NCI-H2107 treated with DMSO at 0.1 percent for 48 hours (cell line): Measurements from ENCODE around the gene TNS1.

ENCODE experiments used
- DNase-seq: peaks from one replicate; lab custom pipeline; 2025; ENCODE audit not compliant: unreplicated experiment; lab: John Stamatoyannopoulos, UW

TNS1 gene

DNA sequence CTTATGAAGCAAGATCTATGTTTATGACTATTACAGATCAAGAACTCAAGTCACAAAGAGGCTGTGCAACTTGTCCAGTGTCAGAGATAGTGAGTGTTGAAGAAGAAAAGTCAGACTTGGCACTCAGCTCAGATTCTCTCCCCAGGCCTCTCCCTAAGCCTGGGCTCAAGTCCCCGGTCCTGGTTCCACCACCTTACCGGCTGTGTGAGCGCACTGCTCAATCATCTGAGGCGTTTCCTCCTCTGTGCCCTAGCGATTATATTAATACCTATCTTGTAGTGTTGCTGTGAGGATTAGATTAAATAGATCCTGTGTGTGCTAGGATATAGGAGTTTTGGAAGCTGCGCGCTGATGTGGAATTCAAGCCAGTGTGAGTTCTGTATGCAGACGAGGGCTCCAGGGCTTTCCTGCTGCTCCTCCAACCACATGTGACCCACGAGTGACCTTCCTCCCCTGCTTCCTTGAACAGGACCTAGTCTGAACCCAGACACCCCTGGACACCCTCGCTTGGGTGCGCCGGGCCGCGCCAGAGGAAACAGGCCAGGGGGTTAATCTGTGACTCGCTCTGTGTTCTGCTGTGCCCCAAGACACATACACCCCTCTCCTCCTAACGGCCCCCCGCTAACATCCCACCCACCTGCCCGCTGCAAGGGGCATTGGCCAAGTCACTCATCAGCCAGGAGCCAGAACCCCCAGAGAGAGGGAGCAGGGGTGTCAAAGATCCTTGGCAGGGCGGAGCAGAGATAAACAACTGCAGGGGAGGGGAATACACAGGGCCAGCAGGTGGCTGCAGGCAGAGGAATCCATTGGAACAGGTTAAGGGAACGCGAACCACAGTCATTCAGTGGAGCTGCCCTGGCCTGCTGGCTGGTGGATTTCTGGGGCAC is 38.3 kb downstream of the TNS1 start:
- peak; percentile 62 for DNase-seq

DNA sequence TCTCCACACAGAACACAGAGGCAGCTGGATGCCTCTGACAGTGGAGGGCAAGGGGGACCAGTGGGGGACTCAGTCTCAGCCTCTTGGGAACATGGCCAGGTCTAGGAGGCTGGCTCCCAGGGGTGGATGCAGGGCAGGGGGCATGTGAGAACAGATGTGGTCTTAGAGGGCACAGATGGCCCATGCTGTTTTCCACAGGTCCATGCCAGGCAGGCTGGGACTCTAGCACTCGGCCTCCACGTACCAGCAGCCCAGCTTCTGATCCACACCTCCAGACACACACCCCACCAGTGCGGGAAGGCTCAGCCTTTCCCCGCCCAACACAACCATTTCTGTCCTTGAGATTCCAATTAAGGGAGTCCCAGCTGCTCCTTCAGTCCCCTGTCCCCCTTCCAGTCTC is 42.4 kb downstream of the TNS1 start:
- no peak for DNase-seq

DNA sequence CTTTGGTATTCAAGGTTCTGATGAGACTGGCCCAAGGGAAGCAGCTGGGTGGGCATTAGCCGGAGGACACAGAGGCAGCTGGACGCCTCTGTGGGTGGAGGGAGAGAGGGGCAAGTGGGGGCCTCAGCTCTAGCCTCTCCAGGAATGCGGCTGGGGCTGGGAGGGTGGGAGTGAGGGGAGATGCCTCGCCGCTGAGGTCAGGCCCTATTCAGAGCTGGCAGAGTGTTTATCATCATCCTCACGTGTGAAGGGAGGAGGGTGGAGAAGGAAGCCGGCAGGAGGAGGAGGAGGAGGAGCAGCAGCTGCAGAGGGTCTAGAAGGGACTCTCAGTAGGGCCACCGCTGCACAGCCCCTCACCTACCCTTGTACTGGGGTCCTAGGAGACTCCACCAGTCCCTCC is 43.1 kb downstream of the TNS1 start:
- DNase-seq, result no peak

DNA sequence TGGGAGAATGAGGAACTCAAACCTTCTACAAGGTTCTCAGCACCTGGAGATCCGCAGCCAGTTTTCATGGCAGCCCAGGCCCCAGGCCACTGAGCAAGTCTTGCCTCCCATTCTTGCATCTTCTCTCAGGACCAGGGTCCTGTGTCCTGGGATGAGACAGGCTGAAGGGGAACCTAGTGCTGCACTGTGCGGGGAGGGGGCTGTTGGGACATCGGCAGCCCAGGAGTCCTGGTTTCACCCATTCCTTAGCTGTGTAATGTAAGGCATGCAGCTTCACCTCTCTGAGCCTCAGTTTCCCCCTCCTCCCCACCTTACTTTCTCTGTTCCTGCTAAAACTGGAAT is 43.9 kb downstream of the TNS1 start:
- DNase-seq, result no peak

DNA sequence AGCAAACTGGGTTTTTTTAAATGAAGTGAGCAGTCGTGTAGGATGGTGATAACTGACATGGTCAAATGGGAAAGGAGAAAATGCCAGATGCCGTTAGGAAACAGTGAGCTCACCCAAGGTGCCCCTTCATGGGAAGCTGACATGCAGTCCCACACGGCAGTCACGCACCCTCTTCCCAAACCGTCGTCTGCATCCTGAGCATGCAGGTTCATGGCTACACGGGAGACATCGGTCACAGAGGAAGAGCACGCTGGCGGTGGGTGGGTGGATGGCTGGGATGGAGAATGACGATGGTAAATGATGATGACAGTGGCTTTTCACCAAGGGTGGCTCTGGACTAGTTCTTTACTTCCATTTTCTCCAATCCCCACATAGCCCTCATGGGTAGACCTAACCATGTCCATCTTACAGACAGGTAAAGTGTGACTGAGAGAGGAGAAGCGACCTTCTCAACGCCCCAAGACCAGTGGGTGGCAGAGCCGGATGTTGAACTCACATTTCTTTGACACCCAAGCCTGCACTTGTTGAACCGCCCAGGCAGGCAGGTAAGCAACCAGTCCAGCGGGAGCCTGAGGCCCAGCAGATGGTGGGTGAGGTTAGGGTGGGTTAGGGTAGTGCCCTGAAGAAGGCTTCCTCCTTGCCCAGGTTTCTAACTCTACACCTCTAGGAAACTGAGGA is 44.5 kb downstream of the TNS1 start:
- no peak for DNase-seq

DNA sequence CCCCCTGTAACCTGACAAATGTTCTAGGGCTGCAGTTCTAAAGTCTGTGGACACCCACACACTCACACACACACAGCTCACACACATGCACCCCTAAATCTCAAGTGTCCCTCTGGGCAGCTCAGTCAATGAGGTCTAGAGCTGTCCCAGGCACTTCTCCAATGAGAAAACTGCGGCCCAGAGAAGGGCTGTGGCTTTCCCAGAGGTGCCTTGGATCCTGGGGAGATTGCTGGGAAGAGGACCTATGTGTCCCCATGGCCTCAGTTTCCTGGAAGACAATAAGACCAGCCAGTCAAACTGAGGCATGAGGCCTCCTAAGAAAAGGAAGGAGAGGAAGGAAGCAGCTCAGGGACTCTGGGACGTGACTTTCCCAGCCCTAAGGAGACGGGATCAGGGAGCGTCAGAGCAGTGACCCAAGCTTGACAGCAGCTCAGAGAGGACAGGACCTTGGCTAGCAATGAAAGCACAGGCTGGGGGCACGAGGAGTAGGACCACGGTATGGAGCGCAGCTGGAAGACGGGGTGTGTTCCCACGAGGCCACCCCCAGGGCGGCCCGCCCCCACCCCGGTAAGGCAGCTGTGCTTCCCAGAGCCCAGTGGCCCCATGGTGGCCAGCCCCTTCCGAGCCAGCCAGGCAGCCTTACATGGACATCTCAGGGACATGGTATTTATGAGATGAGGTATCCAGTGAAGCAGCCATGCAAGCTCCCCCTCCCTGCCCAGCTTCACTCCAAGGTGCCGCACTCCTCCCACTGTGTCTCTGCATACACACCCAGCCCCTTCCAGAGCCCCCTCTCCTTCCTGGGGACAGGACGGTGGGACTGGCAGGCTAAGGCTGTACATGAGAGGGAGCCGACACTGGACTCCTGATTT is 46.0 kb downstream of the TNS1 start:
- no peak for DNase-seq

DNA sequence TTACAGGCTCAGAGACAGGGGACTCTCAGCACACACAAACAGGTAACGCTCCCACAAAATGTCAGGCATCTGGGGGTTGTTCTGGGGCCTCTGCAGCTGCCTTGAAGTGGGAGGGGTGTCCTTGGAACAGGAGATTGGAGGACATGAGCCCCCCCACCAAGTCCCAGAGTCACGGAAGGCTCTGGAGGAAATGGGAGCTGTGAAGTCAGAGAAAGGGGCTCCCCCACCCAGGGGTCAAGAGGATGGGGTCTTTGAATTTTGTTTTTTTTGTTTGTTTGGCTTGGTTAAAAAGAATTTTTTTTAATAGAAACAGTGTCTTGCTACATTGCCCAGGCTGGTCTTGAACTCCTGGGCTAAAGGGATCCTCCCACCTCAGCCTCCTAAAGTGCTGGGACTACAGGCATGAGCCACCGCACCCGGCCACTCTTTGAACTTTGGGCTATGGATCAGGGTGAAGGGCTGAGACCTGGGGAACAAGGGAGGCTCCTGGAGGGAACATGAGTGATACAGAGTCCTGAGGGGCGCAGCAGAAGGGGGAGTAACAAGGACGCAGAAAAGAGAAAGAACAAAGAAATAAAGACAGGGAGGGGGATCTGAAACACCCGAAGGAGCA is 46.8 kb downstream of the TNS1 start:
- no peak for DNase-seq

DNA sequence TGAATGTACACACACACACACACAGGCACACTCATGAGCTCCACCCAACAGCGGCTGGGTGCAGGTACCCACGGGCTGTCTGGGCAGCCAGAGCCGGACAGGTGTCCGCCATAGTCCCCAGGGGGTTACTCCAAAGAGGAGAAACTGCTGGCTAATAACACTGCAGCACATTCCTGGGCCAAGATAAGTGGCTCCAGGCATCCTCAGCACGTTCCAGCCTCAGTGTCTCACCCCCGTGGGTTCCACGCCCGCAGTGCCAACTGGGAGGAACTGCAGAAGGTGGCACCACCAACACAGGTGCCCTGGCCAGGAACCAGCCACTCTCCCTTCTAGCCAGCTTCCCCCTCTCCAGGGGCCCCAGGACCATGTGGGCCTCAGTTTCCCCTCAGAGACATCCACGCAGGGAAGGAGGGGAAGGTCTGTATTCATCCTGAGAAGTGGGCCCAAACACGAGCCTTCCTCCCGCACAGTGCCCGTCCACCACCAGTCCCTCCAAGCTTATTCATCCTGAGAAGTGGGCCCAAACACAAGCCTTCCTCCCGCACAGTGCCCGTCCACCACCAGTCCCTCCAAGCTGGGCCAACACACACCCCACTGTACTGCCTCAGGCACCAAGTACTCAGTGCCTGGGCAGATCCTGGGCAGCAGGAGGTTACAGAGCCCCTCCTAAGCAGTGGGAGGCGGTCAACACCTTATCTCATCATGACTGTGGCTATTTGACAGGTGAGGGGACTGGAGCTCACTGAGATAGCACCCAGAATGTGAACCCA is 47.6 kb downstream of the TNS1 start:
- no peak for DNase-seq

DNA sequence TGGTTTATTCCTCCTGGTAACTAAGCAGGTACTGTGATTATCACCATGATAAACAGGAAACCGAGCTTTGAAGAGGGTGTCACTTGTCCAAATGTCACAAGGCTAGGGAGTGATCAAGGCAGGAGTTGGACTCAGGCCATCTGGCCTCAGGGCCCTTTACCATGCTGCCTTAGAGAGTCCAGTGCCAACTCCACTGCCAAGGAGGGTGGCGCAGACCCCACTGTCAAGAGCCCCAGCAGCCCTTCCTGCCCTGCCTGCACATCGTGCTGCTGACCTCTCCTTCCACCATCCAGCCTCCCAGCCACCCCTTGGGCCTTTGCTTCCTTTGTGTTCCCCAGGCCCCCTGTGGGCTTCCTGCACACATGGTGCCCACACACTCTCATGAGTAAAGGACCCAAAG is 48.3 kb downstream of the TNS1 start:
- DNase-seq, result no peak

DNA sequence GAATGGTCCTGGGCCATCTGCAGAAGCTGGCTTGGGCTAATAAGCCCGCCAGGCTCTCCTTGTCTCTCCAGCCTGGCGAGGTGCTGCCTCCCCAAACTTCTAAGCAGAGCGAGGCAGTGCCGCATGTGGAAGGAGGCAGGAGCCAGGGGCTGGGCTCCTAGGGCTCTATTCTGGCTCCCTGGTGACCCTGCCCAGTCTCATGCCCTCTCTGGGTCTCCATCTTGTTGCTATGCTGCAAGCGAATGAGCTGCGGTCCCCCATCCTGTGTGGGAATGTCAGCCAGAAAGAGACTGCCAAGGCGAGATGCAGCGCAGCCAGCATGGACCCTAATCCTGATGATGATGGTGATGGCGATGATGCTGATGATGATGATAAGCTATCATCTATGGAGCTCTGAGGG is 48.7 kb downstream of the TNS1 start:
- DNase-seq, result no peak

DNA sequence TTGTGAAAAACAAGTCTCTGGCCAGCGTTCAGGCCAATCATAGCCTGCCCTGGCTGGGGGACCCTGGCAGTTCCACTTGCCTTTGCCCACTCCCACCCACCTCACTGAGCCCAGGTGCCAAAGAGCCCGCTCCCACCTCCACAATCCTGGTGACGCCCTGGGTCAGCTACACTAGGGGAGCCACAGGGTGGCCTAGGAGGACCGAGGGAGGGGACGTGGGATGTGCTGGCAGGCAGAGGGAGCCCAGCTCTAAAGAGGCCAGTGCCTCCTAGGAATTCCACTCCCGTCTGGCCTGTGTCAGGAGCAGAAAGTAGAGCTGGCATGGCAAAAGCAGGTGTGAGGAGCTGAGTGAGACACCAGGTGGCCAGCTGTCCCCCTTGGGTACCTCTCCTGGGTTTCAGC is 49.3 kb downstream of the TNS1 start:
- DNase-seq, result no peak

DNA sequence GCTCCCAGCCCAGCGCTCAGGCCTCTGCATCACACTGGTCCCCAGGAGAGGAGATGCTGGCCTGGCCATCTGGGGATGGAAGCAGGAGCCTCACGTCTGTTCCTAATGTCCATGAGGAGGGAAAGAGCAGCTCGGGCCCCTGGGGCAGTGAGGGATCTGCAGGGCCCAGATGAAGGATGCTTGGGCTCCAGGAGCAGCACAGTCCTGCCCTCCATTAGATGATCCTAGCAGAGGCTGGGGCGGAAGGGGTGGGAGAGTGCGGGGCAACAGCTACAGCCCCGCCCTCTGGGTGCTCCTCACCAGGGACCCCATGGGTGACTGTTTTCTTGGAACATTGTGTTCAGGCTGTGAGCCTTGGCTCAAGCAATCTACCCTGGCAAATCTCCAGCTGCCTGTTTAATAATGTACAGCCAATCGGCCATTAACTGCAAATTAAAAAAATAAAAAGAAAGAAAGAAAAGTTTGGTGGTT is 49.7 kb downstream of the TNS1 start:
- DNase-seq, result no peak

DNA sequence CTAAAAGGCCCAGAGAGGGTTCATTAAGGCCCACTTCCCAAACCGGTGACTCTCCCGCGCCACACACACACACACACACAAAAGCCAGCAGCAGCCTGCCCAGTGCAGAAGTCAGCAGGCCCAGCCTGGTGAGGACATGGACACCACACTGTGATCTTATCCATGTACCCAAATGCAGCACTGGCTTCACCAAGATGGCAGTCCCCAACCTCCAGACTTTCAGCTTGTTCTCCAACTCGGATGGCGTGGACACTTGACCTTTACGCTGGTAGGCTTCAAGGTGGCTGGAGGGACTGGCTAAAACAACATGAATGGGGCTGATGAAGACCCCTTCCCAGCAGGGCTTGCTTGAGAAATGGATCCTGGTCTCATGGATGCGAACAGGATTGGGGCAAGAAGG is 50.4 kb downstream of the TNS1 start:
- no peak for DNase-seq

DNA sequence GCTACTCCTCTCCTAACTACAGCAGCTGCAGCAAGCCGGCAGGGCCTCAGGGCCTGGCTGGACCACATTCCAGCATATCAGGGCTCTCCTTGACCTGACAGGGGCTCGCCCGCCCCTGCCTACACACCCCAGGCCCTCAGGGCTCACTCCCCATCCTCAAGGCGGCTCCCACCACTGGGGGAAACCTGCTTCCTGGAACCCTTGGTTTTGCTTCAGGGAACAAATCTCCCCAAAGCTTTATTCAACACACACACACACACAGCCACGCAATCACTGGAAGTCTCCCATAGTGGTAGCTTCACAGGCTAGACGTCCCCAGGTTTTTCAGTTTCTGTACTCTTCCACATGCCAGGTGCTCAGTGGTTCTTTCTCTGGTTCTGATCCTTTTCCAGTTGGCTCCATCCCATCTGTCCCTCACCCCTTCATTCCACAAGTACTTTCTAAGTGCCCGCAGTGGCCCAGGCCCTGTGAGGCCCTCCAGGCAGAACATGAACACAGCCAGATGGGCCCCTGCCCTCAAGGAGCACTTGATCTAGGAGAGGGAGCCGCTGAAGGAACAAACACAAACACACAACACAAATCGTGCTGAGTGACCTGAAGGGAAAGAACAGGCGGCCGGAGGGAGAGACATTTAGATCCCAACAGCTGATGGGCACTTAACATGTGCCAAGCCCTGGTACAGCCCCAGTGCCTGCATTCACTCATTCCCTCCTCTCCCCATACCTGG is 51.1 kb downstream of the TNS1 start:
- no peak for DNase-seq

DNA sequence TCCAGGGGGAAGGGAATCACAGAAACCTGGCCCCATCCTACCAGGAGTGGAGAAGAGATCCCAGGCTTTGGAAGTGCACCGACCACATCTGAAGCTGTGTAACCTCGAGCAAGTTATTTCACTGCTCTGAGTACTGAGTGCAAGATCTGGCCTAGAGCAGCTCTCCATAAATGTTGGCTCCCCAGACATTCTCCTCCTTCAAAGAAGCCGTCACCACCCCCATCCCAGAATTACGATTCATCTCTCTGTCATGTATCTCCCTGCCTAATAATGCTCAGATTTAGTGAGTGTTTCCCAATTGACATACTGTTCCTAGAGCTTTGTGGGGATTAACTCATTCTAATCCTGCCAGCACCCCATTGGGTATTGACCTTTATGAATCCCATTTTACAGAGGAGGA is 51.7 kb downstream of the TNS1 start:
- DNase-seq, result no peak

DNA sequence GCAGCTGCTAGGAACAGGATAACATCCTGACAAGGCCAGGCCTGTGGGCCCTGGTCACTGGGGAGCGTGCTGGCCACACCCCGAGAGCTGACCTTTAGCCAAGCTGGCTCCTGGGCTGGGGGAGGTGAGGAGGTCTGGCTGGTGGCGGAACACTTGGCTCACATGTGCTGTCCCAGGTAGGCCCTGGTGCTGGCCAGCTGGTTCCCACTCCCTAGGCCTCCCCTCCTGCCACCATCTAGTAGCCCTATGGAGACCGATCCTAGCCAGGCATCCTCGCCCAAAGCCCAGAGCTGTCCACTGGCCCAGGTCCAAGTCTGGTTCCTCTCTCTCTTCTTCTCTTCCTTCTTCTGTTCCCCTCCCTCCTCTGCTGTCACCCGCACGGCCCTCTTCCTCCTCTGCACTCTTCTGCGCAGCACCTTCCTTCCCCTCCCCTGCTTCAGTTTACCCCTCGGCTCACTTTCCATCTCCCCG is 52.4 kb downstream of the TNS1 start:
- no peak for DNase-seq

DNA sequence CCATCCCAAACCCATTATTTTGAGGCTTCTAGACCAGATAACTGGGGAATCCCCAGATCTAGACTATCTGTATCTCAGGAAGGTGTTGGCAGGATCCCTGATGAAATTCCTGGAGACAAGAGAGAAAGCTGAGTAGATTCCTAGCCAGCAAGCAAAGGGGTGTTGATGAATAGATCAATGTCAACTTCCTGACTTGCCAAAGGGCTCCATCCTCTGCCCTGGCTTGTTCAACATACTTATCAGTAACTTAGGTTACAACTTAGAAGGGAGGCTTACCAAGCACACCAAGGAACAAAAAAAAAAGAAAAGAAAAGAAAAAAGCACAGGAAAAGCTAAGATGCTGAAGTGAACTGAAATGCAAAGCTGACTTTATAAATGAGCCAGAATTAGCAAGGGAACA is 53.3 kb downstream of the TNS1 start:
- no peak for DNase-seq

DNA sequence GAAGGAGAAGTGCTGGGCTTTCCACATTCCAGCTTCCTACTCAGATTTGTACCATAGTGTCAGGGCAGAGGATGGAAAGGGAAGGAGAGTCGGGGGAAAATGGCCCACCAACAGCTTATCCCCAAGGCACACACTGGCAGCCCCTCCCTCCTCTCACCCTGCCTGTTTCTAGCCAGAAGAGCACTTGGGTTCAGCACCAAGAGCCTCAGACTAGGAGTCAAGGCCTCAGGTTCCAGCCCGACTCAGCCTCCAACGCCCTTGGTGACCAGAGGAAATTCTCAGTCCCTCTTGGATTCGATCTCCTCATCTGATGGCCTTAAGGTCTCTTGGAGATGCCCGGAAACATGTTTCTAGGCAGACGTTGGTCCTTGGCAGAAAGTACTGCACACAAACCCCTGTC is 53.9 kb downstream of the TNS1 start:
- DNase-seq, result no peak

DNA sequence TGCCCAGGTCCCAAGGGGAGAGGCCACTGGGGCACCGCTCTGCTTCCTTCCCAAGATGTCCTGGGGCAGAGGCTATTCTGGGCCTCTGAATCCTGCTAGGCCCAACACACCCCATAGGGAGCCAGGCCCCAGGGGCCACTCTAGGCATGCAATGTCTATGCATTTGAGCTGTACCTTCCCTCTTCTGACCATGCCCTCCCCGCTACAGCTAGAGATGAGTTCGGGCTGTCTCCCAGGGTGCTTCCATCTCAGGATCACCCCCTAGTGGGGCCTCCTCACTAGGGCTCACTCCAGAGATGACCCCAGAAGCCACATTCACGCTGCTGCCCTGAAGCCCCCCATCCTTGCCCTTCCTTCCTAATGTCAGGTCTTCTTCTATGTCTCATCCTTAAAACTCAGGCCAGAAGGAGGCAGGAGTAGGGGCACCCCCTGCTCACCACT is 54.4 kb downstream of the TNS1 start:
- no peak for DNase-seq
